Uterus (tissue), 2 donors: ENCODE data around the gene HDAC7.

Experiments
- POLR2A ChIP-seq, 2 donors: fragments of 450-650 bp; IDR thresholded peaks; one replicate each; pipeline ENCODE4 v1.6.1; 2016; ENCODE audit warnings: antibody characterized with exemption in 2 of 2, mild to moderate bottlenecking in 1 of 2, moderate library complexity in 1 of 2
- TF ChIP-seq, protein P1 (sequence below), 4 experiments: fragments of 200-600 bp in 2 of 4; fragments of 450-650 bp in 2 of 4; sonication (generic) in 2 of 4; IDR thresholded peaks; one replicate each; pipeline ENCODE4 v1.5.1; 2016 to 2019; ENCODE audit warnings: antibody characterized with exemption in 4 of 4, mild to moderate bottlenecking in 2 of 4, moderate library complexity in 1 of 4

DNA sequence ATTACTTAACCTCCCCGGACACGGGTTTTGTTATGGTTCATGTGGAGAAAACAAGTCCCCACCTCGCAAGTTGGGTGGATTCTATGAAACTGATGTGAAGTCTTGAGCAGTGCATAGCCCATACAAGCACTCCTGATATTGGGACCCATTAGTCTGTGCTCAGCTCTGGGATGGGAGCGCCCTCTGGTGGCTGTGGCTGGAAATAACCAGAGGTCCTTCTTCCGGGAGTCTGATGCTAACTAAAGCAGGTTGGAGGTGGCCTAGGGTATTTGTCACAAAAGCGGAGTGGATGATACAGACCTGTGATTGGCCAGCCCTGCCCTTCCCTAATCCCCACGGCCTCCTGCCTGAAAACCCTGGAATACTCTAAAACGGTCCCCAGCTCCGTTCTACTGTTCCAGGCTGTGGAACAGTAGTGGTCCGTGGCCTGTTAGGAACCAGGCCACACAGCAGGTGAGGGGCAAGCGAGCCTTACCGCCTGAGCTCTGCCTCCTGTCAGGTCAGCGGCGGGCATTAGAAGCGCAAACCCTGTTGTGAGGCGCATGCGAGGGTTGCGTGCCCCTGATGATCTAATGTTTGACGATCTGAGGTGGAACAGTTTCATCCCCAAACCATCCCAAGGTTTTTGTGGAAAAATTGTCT, 40.3 kb downstream of the HDAC7 start:
- TF ChIP-seq, protein P1, sequence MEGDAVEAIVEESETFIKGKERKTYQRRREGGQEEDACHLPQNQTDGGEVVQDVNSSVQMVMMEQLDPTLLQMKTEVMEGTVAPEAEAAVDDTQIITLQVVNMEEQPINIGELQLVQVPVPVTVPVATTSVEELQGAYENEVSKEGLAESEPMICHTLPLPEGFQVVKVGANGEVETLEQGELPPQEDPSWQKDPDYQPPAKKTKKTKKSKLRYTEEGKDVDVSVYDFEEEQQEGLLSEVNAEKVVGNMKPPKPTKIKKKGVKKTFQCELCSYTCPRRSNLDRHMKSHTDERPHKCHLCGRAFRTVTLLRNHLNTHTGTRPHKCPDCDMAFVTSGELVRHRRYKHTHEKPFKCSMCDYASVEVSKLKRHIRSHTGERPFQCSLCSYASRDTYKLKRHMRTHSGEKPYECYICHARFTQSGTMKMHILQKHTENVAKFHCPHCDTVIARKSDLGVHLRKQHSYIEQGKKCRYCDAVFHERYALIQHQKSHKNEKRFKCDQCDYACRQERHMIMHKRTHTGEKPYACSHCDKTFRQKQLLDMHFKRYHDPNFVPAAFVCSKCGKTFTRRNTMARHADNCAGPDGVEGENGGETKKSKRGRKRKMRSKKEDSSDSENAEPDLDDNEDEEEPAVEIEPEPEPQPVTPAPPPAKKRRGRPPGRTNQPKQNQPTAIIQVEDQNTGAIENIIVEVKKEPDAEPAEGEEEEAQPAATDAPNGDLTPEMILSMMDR (IDR thresholded peaks at IDR 0.05), result peak; percentile 94 to 96 (median 94)
- no peak for TF ChIP-seq POLR2A (IDR thresholded peaks at IDR 0.05)
